ENCODE results near the gene EAF1.
"Not testable (repeated sequence)": the region's sequence is repeated elsewhere in the genome, so short reads cannot be mapped to it uniquely, and the experiment has no call there.

Gene EAF1

DNA sequence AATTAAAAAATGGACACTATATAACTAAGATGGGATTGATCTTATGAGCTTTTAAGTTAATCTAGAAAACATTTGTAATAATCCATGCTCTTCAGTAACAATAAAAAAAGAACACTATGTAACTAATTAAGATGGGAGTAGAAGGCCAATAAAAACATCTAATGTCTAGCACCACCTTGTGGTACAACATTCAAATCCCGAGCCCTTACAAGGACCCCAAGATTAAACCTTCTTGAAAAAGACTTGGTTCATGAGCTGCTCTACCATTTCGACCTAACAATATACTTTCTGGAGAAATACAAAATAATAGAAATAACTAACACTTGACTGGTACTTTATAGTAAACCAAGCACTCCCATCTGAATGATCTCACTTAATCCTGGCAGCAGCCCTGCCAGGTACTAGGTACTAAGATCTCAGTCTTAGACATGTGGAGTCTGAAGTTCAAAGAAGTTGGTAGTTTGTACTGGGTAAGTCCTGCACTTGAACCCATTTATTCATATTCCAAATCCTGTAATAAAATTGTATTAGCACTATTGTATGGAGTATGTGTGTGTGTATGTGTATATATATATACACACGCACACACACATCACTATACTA, 21.8 kb upstream of the EAF1 start:
- no peak for DNase-seq (ENCODE audit: low read depth in 2 of 2, low spot score in 1 of 2)

DNA sequence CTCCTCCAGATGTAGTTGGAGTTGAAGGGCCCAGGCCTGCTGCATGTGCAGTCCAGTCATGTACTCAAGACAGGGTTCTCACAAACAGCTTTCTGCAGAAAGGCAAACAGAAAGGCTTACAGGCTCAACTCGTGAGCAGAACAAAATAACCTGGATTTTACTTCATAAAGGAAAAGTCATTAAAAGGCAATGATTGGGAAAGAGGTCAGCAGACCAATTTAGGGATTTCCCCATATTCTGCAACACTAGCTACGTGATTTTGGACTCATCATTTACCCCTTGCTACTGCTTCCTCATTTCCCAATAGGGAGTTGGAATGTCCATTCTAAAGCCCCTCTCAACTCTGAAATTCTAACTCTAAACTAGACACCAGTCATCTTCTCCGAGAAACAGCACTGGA, 18.2 kb upstream of the EAF1 start:
- DNase-seq (ENCODE audit: low read depth in 2 of 2, low spot score in 1 of 2), result no peak

DNA sequence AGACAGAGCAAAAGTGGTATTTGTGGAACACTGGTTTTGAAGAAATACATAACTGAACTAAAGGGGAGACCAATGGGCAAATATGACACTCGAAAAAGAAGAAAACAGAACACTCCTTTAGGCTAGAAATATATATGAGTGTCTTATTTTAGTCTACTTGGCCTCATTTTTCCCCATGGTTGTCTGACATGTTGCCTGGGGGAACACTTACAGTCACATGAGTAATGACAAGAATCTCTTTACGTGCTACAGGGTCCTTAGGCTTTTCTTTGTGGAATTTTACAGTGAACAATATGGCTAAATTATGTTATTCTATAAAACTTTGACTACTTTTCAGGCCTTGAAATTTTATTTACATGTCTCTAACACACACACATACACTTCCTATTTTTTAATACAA, 17.6 kb upstream of the EAF1 start:
- DNase-seq (ENCODE audit: low read depth in 2 of 2, low spot score in 1 of 2), result no peak

DNA sequence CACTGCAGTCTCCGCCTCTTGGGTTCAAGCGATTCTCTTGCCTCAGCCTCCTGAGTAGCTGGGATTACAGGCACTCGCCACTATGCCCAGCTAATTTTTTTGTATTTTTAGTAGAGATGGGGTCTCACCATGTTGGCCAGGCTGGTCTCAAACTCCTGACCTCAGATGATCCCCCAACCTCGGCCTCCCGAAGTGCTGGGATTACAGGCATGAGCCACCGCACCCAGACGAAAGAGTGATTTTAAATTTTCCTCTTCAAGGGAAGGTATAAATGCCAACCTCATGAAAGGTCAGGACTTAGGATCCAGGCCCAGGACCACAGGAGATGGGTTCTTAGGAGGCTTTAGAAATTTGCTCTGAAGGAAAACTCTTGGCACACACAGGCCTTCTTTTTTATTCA, 16.4 kb upstream of the EAF1 start:
- DNase-seq (ENCODE audit: low read depth in 2 of 2, low spot score in 1 of 2), result not testable (repeated sequence)

DNA sequence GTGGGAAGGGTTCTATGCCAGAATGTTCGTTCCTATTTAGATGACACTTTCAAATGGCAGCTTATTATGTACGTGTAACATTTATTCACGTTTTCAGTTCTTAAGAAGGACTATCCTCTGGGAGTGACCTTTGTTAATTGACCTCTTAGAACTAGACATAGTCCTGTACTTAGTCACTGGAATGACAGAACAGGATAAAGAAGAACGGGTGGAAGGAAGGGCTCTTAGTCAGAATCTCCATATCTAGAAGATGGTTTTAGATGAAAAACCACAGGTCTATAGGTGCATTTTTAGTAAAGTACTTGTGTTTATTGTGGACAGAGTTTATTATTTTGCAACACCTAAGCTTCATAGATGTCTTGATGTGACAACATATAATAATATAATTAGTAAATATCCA, 6.5 kb upstream of the EAF1 start:
- DNase-seq (ENCODE audit: low read depth in 2 of 2, low spot score in 1 of 2), result no peak

DNA sequence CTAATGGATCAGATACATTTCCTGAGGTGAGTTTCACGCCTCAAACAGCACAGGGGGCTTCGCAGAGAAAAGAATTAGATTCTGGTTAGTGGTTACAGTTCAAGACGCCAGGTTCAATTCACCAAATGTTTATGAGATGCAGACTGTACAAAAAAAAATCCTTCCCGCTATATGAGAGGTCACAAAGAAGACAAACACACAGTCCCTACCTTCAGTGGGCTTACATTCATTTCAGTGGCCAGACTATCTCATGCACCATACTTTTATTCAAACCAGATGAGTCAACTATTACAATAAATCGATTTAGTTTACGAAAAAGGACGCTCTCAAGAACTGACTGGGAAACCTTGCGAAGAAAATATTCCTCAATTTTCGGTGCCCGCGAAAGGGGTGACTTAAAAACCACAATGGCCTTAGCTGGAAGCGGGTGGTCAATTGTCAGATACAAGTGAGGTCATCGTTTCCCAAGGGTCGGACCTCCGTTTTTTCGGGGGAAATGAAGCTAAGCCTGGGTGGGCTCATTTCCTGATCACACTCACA, 749 bp upstream of the EAF1 start:
- DNase-seq (ENCODE audit: low read depth in 2 of 2, low spot score in 1 of 2), result no peak

DNA sequence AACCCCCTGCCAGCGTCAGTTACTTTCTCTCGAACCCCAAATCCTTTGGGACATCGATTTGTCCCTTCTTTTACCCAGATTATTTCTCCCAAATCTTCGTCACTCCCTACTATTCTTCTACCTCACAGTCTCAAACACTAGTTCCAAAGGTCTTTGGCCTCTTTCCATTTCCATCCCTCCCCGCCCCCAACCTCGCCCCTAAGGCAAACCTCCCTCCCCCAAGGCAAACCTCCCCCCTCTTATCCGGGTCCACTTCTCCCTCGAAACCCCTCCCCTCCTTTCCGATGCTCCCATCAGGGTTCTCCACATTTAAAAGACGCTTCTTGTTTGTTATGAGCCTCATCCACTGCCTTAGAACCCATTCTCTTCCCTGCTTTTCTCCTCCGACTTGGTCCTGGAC, 583 bp downstream of the EAF1 start:
- DNase-seq (ENCODE audit: low read depth in 2 of 2, low spot score in 1 of 2), result no peak

DNA sequence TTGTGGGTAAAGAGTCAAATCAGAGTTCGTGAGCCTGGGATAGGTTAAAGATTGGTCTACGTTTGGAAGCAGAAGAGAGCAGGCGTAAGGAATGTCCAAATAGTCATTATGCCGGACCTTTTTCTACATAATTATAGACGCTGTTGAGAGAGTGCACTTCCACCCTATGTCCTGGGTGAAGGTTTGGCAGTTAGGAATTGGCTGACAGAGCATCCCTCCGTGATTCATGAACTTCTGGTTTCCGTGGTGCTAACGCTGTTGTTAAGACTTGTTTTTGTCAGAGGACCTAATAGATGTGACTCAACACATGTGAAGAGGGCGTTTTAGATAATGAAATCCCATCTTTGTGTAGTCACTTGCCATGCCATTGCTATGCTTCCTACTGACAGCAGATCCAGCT, 1.1 kb downstream of the EAF1 start:
- no peak for DNase-seq (ENCODE audit: low read depth in 2 of 2, low spot score in 1 of 2)

DNA sequence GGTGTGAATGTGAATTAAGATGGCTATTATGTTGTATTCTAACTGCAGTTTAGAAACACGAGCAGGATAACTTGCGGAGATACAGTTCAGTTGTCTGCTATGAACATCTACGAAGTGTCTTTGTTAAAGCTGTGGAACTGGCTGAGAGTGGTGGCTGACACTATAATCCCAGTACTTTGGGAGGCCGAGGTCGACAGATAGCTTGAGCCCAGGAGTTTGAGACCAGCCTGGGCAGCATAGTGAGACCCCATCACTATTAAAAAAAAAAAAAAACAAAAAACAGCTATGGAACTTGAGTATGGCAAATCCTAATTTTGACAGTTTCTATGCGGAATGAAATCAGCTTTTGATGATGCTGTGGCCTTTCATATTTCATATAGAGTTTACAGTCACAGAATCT, 1.7 kb downstream of the EAF1 start:
- no peak for DNase-seq (ENCODE audit: low read depth in 2 of 2, low spot score in 1 of 2)

DNA sequence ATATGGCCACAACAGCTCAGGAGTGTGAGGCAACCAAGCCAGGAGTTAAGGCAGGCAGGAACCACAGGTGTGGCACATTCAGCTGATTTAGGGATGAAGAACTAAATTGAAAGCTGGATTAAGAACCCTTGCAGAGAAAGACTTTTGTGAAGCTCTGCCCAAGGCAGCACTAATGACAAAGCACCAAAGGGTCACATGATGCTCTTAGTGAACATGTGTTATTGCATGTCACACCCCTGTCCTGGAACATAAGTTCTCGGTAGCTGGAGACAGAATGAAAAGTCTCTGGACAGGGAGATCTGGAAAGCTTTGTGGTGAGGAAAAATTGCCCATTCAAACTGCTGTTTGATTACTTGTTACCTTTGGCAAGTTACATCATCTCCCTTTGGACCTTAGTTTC, 3.2 kb downstream of the EAF1 start:
- no peak for DNase-seq (ENCODE audit: low read depth in 2 of 2, low spot score in 1 of 2)

DNA sequence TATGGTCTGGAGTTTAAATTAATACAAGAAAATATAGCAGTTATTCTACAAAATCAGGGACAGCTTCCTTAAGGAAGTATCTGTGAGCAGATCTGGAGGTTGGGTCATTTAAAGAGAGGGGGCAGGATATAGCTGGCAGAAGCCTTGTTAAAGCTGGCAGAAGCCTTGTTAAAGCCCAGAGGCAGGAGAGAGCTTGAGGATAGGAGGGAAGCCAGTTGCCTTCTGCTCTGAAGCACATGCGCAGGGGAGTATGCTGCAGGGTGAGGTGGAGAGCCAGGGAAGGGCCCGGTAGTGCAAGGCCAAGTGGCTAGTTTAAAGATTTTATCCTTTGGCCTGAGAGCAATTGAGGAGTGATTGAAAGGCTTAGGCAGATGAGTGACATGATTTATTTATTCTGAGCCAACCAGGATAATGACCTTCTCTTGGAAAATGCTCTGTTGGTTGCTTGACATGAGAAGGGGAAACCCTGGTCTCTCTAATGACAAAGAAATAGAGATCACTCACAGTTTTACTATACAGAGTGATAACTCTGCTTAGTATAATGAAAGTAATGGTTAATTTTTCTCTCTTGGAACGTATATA, 3.9 kb downstream of the EAF1 start:
- no peak for DNase-seq (ENCODE audit: low read depth in 2 of 2, low spot score in 1 of 2)

DNA sequence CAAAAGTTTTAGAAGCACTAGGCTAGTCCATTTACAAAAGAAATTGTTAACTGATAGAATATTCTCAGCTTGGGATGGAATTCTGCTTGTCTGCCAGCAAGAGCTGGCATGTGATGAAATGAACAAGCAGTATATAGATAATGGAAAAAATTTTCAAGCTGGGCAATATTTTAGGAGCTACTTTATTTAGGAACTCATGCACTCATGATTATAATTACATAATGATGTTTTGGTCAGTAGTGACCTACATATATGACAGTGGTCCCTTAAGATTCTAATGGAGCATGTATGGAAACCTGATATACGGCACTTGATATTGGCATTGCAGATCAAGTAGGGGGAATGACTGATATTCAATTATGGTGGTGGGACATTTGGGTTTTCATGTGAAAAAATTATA, 6.1 kb downstream of the EAF1 start:
- DNase-seq (ENCODE audit: low read depth in 2 of 2, low spot score in 1 of 2), result no peak

DNA sequence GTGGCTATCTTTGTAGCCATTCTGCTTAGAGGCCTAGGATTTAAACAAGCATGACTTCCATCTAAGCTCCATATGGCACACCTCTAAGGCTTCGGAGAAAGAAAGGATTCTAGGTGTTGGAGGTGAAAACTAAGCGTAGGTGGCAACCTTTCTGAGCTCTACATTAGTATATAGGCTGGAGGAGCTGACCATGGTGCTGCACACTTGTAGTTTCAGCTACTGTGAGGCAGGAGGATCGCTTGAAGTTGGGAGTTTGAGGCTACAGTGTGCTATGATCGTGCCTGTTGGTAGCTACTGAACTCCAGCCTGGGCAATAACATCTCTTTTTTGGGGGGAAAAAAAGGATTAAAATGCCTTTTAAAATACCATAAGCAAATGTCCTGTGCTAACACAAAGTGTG, 7.4 kb downstream of the EAF1 start:
- DNase-seq (ENCODE audit: low read depth in 2 of 2, low spot score in 1 of 2), result no peak

DNA sequence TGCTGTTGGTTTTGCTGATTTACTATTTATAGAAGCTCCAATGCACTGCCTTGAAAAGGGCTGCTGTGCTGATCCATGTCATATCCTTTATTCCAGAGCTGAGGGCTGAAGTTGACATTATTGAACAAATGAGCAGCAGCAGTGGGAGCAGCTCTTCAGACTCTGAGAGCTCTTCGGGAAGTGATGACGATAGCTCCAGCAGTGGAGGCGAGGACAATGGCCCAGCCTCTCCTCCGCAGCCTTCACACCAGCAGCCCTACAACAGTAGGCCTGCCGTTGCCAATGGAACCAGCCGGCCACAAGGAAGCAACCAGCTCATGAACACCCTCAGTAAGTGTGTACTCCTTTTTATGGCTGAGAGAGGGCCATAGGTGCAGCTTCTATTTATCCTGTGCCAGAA, 8.8 kb downstream of the EAF1 start:
- no peak for DNase-seq (ENCODE audit: low read depth in 2 of 2, low spot score in 1 of 2)

DNA sequence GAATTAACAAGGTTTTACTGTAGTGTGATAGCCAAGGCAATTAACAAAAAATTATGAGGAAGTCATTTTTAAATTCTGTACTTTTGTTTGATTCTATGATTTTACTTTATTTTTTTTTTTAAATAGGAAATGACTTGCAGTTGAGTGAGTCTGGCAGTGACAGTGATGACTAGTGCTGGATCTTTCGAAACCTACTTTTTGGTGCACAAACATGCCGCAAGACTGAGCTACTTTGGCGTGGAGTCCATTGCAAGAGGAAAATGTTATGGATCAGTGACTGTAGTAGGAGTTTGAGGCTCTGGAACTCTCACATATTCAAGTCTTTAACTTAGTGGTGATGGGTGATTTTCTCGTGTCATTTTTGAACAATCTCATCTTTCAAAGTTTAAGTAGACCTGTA, 11.6 kb downstream of the EAF1 start:
- DNase-seq (ENCODE audit: low read depth in 2 of 2, low spot score in 1 of 2), result no peak

DNA sequence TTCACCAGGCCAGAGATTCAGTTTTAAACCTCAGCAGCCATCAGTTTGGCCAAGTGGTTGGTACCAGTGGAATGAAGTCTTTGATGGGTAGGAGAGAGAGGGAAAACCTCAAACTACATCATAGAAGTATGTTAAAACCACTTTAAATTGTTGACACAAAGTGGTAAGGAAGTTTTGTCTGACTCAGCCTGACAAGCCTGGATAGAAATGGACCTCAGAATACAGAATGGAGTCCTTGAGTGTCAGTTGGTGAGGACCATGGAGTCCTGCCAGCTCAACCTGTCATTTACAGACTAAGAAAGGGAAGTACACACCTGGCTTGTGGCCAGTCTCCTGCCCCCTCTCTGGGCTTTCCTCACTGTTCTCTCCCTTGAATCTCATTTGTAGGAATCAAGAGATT, 12.1 kb downstream of the EAF1 start:
- DNase-seq (ENCODE audit: low read depth in 2 of 2, low spot score in 1 of 2), result no peak

DNA sequence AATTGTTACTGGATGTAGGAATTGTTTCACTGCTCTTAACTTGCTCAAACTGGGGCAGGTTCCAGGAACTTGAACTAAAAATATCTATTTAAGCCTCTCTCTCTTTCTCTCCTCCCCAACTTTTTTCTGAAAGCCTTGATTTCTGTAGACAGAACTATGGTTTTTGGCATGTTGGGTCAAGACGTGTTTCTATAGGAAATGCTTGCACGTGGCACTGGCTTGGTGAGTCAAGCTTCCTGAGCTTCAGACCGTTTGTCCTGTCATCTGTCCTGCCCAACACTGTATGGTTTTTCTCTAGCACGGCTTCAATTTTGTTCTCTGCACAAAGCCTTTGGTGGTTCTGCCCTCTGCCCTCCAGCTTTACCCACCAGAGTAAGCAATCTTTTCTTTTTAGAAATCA, 13.5 kb downstream of the EAF1 start:
- no peak for DNase-seq (ENCODE audit: low read depth in 2 of 2, low spot score in 1 of 2)

DNA sequence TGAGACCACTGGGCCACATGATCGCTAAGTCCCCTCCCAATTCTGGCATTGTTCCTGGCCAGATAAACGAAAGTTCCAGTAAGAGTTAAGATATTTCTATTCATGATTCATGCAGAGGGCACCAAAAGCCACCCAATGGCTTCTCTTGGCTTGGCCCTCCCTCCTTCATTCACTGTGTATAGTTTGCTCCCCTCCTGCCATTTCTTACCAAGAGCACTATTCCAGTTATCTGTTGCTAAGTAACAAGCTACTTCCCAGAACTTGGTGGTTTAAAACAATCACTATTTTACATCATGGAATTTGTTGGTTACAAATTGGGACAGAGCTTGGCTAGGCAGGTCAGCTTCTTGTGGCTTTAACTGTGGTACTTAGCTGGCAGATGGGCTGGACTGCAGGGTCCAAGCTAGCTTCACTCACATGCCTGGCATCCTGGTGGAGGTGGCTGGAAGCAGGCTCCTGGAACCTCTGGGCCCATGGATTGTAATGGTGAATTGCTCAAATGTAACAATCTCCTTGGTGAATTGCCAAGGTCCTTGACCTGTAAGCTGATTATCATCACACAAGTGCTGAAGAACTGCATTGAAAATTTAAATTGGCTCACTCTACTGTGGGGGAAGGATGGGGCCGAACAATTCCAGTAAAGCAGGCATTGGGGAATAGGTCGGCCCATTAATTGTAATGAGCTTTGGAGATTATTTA, 16.6 kb downstream of the EAF1 start:
- DNase-seq (ENCODE audit: low read depth in 2 of 2, low spot score in 1 of 2), result no peak

DNA sequence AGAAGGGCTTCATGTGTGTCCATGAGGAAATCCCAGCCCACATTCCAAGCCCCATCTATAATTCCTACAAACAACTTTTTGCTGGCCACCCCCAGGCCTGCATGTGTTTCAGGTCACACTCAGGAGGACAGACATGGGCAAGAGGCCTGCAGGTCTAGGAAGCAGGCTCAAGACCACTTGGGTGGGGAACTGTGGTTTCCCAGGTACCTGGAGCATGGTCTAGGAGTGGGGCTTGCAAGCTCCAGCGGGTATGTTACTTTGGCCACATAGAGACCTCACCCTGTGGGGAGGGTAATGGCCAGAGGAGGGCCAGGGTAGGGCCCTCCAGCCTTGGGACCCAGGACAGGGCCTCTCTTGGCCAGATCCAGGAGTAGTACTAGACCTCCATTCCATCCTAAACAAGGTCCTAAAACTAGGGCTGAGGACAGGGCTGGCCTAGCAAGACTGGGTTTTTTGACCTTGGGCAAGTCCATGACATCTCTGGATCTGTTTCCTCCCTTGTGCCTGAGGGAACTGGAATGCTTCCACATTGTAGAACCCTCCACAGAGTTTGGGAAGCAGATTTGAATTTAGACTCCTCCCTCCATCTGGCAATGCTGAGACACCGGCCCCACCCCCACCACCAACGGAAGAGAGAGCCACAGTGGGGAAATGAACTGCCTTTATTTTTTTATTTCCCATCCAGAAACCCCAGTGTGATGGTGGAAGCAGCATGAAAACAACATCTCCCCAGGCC, 22.3 kb downstream of the EAF1 start:
- no peak for DNase-seq (ENCODE audit: low read depth in 2 of 2, low spot score in 1 of 2)

DNA sequence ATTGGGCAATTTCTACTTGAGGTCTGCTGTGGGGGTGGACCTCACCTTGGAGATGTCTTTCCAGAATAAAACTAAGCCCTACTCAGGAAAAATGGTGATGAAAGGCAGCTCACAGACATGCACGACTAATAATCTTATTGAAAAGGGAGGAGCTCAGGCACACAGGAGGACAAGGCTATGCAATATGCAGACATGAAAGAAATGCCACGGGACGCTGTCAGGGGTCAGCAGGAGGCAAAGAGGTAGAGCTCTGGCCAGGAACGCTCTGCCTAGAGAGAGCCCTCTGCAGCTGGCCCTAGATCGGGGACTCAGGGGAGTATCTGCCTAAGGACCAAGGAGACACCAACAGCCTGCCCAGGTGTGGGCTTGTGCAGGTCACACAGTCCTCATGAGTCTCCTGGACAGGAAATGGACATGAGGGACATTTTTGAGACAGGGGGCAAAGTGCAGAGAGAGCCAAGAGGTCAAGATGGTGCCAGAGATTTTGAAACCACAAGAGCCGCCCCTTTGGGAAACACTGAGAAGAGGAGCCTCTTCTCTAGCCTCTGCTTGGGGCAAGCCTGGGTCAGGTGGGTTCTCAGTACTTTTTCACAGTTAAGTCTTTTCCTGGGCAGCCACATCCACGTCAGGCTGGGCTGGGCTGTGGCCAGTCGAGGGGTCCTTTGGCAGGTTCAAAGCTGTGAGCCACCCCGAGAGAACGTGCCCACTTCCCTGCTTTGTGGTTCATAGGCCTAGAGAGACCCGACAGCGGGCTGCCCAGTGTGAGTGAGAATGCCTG, 23.2 kb downstream of the EAF1 start:
- no peak for DNase-seq (ENCODE audit: low read depth in 2 of 2, low spot score in 1 of 2)

Data from stimulated activated CD8-positive, alpha-beta memory T cell treated with anti-CD3 and anti-CD28 coated beads, Interleukin-4, amount 100 ng/mL, for 4 hours (primary cell).